GM23338 (cell line): ENCODE results near the gene FBXO17. TPM values are rescaled to one million over a fixed set of nuclear protein-coding genes. Genes with fewer than 3 reads are reported as not detected.

Experiments used
- ATAC-seq: fragments of 200-7000 bp; cut with Tn5 transposase; 3 replicates; pipeline ENCODE4 v1.9.1; 2020
- DNase-seq: peaks from one replicate; pipeline ENCODE4 v3.0.0-alpha.2; 2015; ENCODE audit warnings: low spot score
- H2AFZ ChIP-seq: fragments of 200-600 bp; sonication (generic); 2 replicates; pipeline ENCODE4 v1.8.0; 2016; ENCODE audit warnings: antibody characterized with exemption, mild to moderate bottlenecking, moderate library complexity
- H3F3A ChIP-seq: fragments of 200-600 bp; sonication (generic); replicated peaks from 2 replicates; pipeline ENCODE4 v1.8.0; 2017; ENCODE audit warnings: antibody characterized with exemption, mixed run types, low read depth
- H3K27ac ChIP-seq: fragments of 200-600 bp; sonication (generic); 2 replicates; pipeline ENCODE4 v1.6.1; 2016; ENCODE audit warnings: low read depth
- H3K27me3 ChIP-seq: fragments of 200-600 bp; sonication (generic); 2 replicates; pipeline ENCODE4 v1.8.0; 2016; ENCODE audit warnings: mild to moderate bottlenecking, mixed run types, moderate library complexity; ENCODE audit not compliant: insufficient read depth
- H3K36me3 ChIP-seq: fragments of 200-600 bp; sonication (generic); 2 replicates; pipeline ENCODE4 v1.8.0; 2016; ENCODE audit warnings: mild to moderate bottlenecking; ENCODE audit not compliant: insufficient read depth
- H3K4me1 ChIP-seq: fragments of 200-600 bp; sonication (generic); 2 replicates; pipeline ENCODE4 v1.8.0; 2016; ENCODE audit warnings: mild to moderate bottlenecking, moderate library complexity; ENCODE audit not compliant: insufficient read depth
- H3K4me2 ChIP-seq: fragments of 200-600 bp; sonication (generic); 2 replicates; pipeline ENCODE4 v1.7.1; 2017; ENCODE audit warnings: mixed run types
- H3K4me3 ChIP-seq: fragments of 200-600 bp; sonication (generic); 2 replicates; pipeline ENCODE4 v1.6.1; 2016; ENCODE audit warnings: mixed run types
- H3K79me2 ChIP-seq: fragments of 200-600 bp; sonication (generic); replicated peaks from 2 replicates; pipeline ENCODE4 v1.8.0; 2017; ENCODE audit warnings: mild to moderate bottlenecking; ENCODE audit not compliant: insufficient read depth
- H3K9me2 ChIP-seq: fragments of 200-600 bp; sonication (generic); 2 replicates; pipeline ENCODE4 v1.8.0; 2017; ENCODE audit not compliant: insufficient read depth
- H4K20me1 ChIP-seq: fragments of 200-600 bp; sonication (generic); replicated peaks from 2 replicates; pipeline ENCODE4 v1.8.0; 2017; ENCODE audit warnings: mild to moderate bottlenecking; ENCODE audit not compliant: insufficient read depth
- H3K27ac Mint-ChIP-seq: 2 replicates; pipeline ENCODE4 v1.8.0; 2020; ENCODE audit warnings: inconsistent platforms, mild to moderate bottlenecking, moderate library complexity, mixed read lengths
- H3K27me3 Mint-ChIP-seq: 3 replicates; pipeline ENCODE4 v1.8.0; 2022; ENCODE audit warnings: low read depth, mild to moderate bottlenecking, moderate library complexity, mixed read lengths, inconsistent platforms; ENCODE audit not compliant: insufficient read depth, poor library complexity
- H3K36me3 Mint-ChIP-seq: 3 replicates; pipeline ENCODE4 v1.8.0; 2021; ENCODE audit warnings: low read depth, mild to moderate bottlenecking, inconsistent platforms, moderate library complexity, mixed read lengths
- H3K4me1 Mint-ChIP-seq: 3 replicates; pipeline ENCODE4 v1.8.0; 2020; ENCODE audit warnings: mild to moderate bottlenecking, inconsistent platforms, mixed read lengths
- H3K4me3 Mint-ChIP-seq: 3 replicates; pipeline ENCODE4 v1.8.0; 2021; ENCODE audit warnings: moderate library complexity, mild to moderate bottlenecking, inconsistent platforms, mixed read lengths
- H3K9me3 Mint-ChIP-seq: 3 replicates; pipeline ENCODE4 v1.8.0; 2020; ENCODE audit warnings: moderate library complexity, mild to moderate bottlenecking, inconsistent platforms, mixed read lengths
- CREB1 ChIP-seq: fragments of 250-450 bp; sonication (Bioruptor Pico); IDR thresholded peaks from 2 replicates; pipeline ENCODE4 v1.5.0; 2020; ENCODE audit warnings: low read depth, mild to moderate bottlenecking, moderate library complexity
- ETS1 ChIP-seq: IDR thresholded peaks from 2 replicates; pipeline ENCODE4 v1.6.1; 2016; ENCODE audit warnings: antibody characterized with exemption
- EZH2 ChIP-seq: fragments of 200-600 bp; sonication (generic); IDR thresholded peaks from one replicate; pipeline ENCODE4 v1.8.0; 2017; ENCODE audit warnings: antibody characterized with exemption, mild to moderate bottlenecking, low read depth; ENCODE audit not compliant: unreplicated experiment
- EZH2phosphoT487 ChIP-seq: fragments of 200-600 bp; sonication (generic); IDR thresholded peaks from one replicate; pipeline ENCODE4 v1.8.1; 2018; ENCODE audit warnings: antibody characterized with exemption; ENCODE audit not compliant: unreplicated experiment
- JUNB ChIP-seq: IDR thresholded peaks from one replicate; pipeline ENCODE4 v1.6.1; 2016; ENCODE audit warnings: antibody characterized with exemption; ENCODE audit not compliant: unreplicated experiment
- NANOG ChIP-seq: IDR thresholded peaks from 2 replicates; pipeline ENCODE4 v1.6.1; 2016; ENCODE audit warnings: antibody characterized with exemption, borderline replicate concordance
- REST ChIP-seq: IDR thresholded peaks from one replicate; pipeline ENCODE4 v1.6.1; 2018; ENCODE audit warnings: antibody characterized with exemption; ENCODE audit not compliant: unreplicated experiment
- ZNF114 ChIP-seq: fragments of 250-450 bp; sonication (Bioruptor Pico); IDR thresholded peaks from 2 replicates; pipeline ENCODE4 v1.5.0; 2020; ENCODE audit warnings: mild to moderate bottlenecking, moderate library complexity
- ZNF462 ChIP-seq: fragments of 250-450 bp; sonication (Bioruptor Pico); IDR thresholded peaks from 2 replicates; pipeline ENCODE4 v1.5.0; 2020; ENCODE audit warnings: mild to moderate bottlenecking, moderate library complexity
- polyA plus RNA-seq: library from polyadenylated mRNA; unstranded; fragments of >200 nt; fragmentation: Nextera tagmentation; extraction: Ambion mirVana; gene quantifications from 2 replicates; pipeline ENCODE4 v1.2.1, GENCODE V29; 2016
- total RNA-seq: library from RNA; depleted of rRNA; stranded (reverse); fragments of >200 nt; shearing (Covaris generic); gene quantifications from 2 replicates; pipeline ENCODE4 v1.2.3, GENCODE V29; 2014

Gene FBXO17
- total and polyA plus RNA-seq, 2 experiments from 2014 or later: 17.2 to 29.0 TPM

- TF ChIP-seq ETS1: no peak
- TF ChIP-seq CREB1 (CRISPR knock-in tag): no peak
- no peak for TF ChIP-seq EZH2
- TF ChIP-seq JUNB: no peak
- no peak for TF ChIP-seq ZNF114
- TF ChIP-seq REST: no peak
- no peak for TF ChIP-seq NANOG
- no peak for TF ChIP-seq EZH2phosphoT487
Observed at GRCh38 chr19:38944981-38945506, 30.5 kb downstream of the FBXO17 start (continued).

- Mint-ChIP-seq H3K9me3 (no peaks in the 10 kb centered on the region), H3K27ac (no peak overlapping the region), H3K4me1 (no peaks in the 10 kb centered on the region), H3K36me3 (peaks cover 4% of the 10 kb centered on the region), H3K27me3 (peaks cover 5% of the 10 kb centered on the region), H3K4me3 (no peak overlapping the region)
- H3F3A ChIP-seq: no peaks in the 10 kb centered on the region; the same call in 1 of the 2 replicates
- no peaks in the 10 kb centered on the region; the same call in 1 of the 2 replicates for H4K20me1 ChIP-seq
- no peaks in the 10 kb centered on the region for H3K27me3 ChIP-seq
- H3K4me1 ChIP-seq: no peaks in the 10 kb centered on the region
- H3K36me3 ChIP-seq: no peaks in the 10 kb centered on the region
- no peak overlapping the region for H3K27ac ChIP-seq
- no peaks in the 10 kb centered on the region for H3K9me2 ChIP-seq
- no peak for DNase-seq
- no peak overlapping the region for H3K4me3 ChIP-seq
- no peak overlapping the region for H3K4me2 ChIP-seq
- TF ChIP-seq EZH2phosphoT487: no peak
- TF ChIP-seq JUNB: no peak
- no peak for TF ChIP-seq CREB1 (CRISPR knock-in tag)
- no peak for ATAC-seq
- no peak overlapping the region for H2AFZ ChIP-seq
- H3K79me2 ChIP-seq: no peaks in the 10 kb centered on the region
Observed at GRCh38 chr19:38942471-38943181, 32.9 kb downstream of the FBXO17 start.

- Histone ChIP-seq H2AFZ (no peak overlapping the region), H3F3A (no peaks in the 10 kb centered on the region; the same call in 1 of the 2 replicates), H3K9me2 (no peaks in the 10 kb centered on the region), H3K4me3 (no peak overlapping the region), H3K4me2 (no peak overlapping the region), H3K79me2 (no peaks in the 10 kb centered on the region), H3K36me3 (no peaks in the 10 kb centered on the region), H4K20me1 (no peaks in the 10 kb centered on the region), H3K4me1 (no peaks in the 10 kb centered on the region), H3K27ac (no peak overlapping the region), H3K27me3 (no peaks in the 10 kb centered on the region)
- ATAC-seq (no peak), DNase-seq (no peak)
- Mint-ChIP-seq H3K27ac (no peak overlapping the region), H3K4me3 (no peak overlapping the region), H3K27me3 (peaks cover 5% of the 10 kb centered on the region), H3K9me3 (no peaks in the 10 kb centered on the region), H3K4me1 (no peaks in the 10 kb centered on the region), H3K36me3 (peaks cover 4% of the 10 kb centered on the region)
- TF ChIP-seq ZNF462 (CRISPR knock-in tag): no peak
Observed at GRCh38 chr19:38941979-38942378, 33.6 kb downstream of the FBXO17 start.
